ENCODE results near the gene GSX2.

The GSX2 gene

DNA sequence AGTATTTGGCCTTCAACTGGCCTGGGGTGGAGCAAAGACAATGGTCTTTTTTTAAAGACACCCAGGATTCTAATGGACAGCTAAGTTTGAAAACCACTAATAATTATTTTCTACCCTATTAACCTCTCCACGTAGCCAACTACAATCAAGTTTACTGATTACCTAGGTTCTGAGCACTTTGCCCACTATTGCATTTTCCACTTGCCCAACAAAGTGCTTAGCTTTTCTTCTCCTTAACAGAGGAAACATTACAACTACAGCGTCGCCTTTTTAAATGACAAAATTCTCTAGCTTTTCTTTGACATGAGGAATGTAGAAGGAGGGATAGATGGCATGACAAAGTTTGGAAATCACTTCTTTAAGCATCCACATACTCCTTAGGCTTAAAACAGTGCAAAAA is 37.6 kb upstream of the GSX2 start:
- FAIRE-seq (no peak), DNase-seq (ENCODE audit: insufficient read length, low spot score) (no peak)
- TF ChIP-seq SPI1 (IDR thresholded peaks at IDR 0.05; ENCODE audit: low read depth, low read length): no peak
- no peak for TF ChIP-seq POLR2A (IDR thresholded peaks at IDR 0.05; ENCODE audit: low read depth, low read length)
- no peak for TF ChIP-seq PAX5 (IDR thresholded peaks at IDR 0.05; ENCODE audit: insufficient read depth, low read length, severe bottlenecking)
- TF ChIP-seq POU2F2 (IDR thresholded peaks at IDR 0.05; ENCODE audit: low read depth, low read length): no peak
- TF ChIP-seq TAF1 (IDR thresholded peaks at IDR 0.05; ENCODE audit: low read depth, low read length): no peak

GRCh38 chr4:54063229-54063628 is 36.7 kb upstream of the GSX2 start:
- DNase-seq (ENCODE audit: insufficient read length, low spot score): no peak
- FAIRE-seq: no peak

DNA sequence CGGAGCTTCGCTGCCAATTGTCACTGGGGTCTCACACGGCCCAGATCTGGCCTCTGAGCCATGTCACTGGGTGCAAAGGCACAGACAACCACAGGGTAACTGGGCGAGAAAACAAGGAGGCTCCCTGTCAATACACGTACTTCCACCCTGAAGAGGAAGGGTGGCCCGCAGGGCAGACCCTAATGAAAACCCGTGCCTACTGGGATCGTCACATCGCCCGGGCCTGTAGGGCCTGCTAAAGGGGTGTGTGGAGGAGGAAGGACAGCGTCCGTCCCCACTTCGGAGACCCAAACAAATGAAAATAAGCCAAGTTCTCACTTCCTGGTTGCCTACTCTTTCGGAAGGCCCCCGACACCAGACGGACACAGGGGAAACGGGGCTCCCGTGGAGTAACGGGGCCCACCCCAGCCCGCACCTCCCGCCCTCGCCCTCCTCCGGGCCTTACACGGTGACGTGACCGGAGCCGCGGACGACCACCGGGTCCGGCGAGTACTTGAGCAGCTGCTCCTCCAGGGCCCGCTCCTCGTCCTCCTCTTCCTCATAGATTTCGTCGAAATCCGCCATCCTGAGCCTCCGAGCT is 36.1 kb upstream of the GSX2 start:
- TF ChIP-seq POLR2A (IDR thresholded peaks at IDR 0.05; ENCODE audit: low read depth, low read length) (no peak), SPI1 (IDR thresholded peaks at IDR 0.05; ENCODE audit: low read depth, low read length) (no peak), TAF1 (IDR thresholded peaks at IDR 0.05; ENCODE audit: low read depth, low read length) (peak; percentile 50; the same call in 1 of the 2 replicates)

More at GRCh38 chr4:54063229-54063628, 36.7 kb upstream of the GSX2 start:
- no peak for TF ChIP-seq POLR2AphosphoS5 (IDR thresholded peaks at IDR 0.05; ENCODE audit: low read depth, low read length)
- TF ChIP-seq PAX5 (IDR thresholded peaks at IDR 0.05; ENCODE audit: insufficient read depth, low read length, severe bottlenecking): no peak
- no peak for TF ChIP-seq POLR2A (IDR thresholded peaks at IDR 0.05; ENCODE audit: low read depth, low read length)
- no peak for TF ChIP-seq POU2F2 (IDR thresholded peaks at IDR 0.05; ENCODE audit: low read depth, low read length)
- no peak for TF ChIP-seq SPI1 (IDR thresholded peaks at IDR 0.05; ENCODE audit: low read depth, low read length)
- no peak for TF ChIP-seq TAF1 (IDR thresholded peaks at IDR 0.05; ENCODE audit: low read depth, low read length)

GRCh38 chr4:54064317-54065111 is 35.4 kb upstream of the GSX2 start, which contains the start of gene CHIC2:
CHIC2 (minus strand) TSS chr4:54064605; CDS start chr4:54064300, 305 bp downstream.
- peak; percentile 98 for FAIRE-seq

More for the DNA sequence above, 36.1 kb upstream of the GSX2 start:
- DNase-seq (ENCODE audit: insufficient read length, low spot score) (peak; percentile 4), FAIRE-seq (no peak)

DNA sequence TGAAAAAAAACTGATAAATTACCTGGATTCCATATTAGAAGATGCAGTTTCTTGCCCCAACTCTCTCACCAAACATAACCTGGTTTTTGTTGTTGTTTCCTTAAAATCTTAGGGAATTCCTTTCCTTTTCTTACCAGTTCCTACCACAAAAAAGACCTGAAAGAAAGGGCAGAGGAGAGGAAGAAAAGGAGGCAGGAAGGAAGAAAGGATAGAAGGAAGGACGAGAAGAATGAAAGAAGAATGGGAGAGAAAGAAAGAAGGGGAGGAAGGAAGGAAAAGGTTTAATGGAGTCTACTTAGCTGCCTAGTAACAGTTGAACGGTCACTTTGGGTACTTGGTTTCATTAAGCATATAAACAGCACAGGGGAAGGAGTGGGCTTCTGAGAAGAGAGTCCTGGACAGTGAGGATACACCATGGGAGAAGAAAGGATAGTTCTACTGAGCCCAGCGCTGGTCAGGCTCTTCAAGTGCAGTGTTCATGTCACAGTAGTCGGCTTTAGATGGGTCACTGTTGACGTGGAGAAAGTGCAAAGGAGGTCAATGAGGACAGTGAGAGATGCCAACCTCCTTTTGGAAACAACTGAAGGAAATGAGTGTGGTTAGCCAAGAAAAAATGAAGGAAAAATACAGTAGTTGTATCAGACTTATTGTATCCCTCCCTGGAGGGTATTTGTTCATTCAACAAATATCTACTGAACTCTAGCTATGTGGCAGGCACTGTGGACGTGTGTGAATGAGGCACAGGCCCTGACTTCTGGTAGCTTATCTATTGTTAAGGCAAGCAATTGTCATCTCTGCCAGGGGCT is 34.5 kb upstream of the GSX2 start:
- FAIRE-seq (no peak), DNase-seq (ENCODE audit: insufficient read length, low spot score) (no peak)
- no peak for TF ChIP-seq PAX5 (IDR thresholded peaks at IDR 0.05; ENCODE audit: insufficient read depth, low read length, severe bottlenecking)
- TF ChIP-seq POLR2A (IDR thresholded peaks at IDR 0.05; ENCODE audit: low read depth, low read length): no peak
- no peak for TF ChIP-seq TAF1 (IDR thresholded peaks at IDR 0.05; ENCODE audit: low read depth, low read length)
- TF ChIP-seq POU2F2 (IDR thresholded peaks at IDR 0.05; ENCODE audit: low read depth, low read length): no peak
- no peak for TF ChIP-seq SPI1 (IDR thresholded peaks at IDR 0.05; ENCODE audit: low read depth, low read length)
- TF ChIP-seq POLR2AphosphoS5 (IDR thresholded peaks at IDR 0.05; ENCODE audit: low read depth, low read length): no peak

More at GRCh38 chr4:54064317-54065111, 35.4 kb upstream of the GSX2 start, which contains the start of gene CHIC2:
- no peak for TF ChIP-seq PAX5 (IDR thresholded peaks at IDR 0.05; ENCODE audit: insufficient read depth, low read length, severe bottlenecking)
- TF ChIP-seq POLR2A (IDR thresholded peaks at IDR 0.05; ENCODE audit: low read depth, low read length): peak; percentile 76
- TF ChIP-seq POU2F2 (IDR thresholded peaks at IDR 0.05; ENCODE audit: low read depth, low read length): 0 out of 2 replicates have a peak, but pooled peaks have one; percentile 50
- peak; percentile 77 for TF ChIP-seq TAF1 (IDR thresholded peaks at IDR 0.05; ENCODE audit: low read depth, low read length)
- peak; percentile 66 for TF ChIP-seq POLR2AphosphoS5 (IDR thresholded peaks at IDR 0.05; ENCODE audit: low read depth, low read length)
- TF ChIP-seq SPI1 (IDR thresholded peaks at IDR 0.05; ENCODE audit: low read depth, low read length): no peak
- peak; percentile 86 for DNase-seq (ENCODE audit: insufficient read length, low spot score)

- no peak for DNase-seq (ENCODE audit: insufficient read length, low spot score)
- no peak for FAIRE-seq
- TF ChIP-seq POU2F2 (IDR thresholded peaks at IDR 0.05; ENCODE audit: low read depth, low read length): no peak
- no peak for TF ChIP-seq POLR2AphosphoS5 (IDR thresholded peaks at IDR 0.05; ENCODE audit: low read depth, low read length)
These were observed 33.9 kb upstream of the GSX2 start for GRCh38 chr4:54066088-54066415.

DNA sequence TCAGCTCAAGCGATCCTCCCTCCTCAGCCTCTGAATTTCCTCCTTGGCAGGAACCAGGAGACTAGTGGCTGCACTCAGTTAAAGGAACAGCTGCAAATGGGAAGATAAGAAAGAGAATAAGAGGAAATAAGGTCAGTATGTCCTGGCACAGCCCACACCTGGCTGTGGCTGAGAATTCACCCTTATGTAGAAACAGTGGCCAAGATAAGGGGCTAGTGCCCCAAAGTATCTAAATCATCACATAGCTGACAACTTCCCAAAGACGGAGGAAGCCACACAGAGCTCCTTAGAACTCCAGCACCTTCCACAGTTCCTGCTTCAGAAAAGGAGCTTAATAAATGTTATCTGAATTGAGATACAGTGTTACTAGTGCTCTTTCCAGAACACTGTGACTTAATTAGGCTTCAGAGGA is 33.2 kb upstream of the GSX2 start:
- DNase-seq (ENCODE audit: insufficient read length, low spot score) (no peak), FAIRE-seq (no peak)
- TF ChIP-seq TAF1 (IDR thresholded peaks at IDR 0.05; ENCODE audit: low read depth, low read length) (no peak), POU2F2 (IDR thresholded peaks at IDR 0.05; ENCODE audit: low read depth, low read length) (no peak), PAX5 (IDR thresholded peaks at IDR 0.05; ENCODE audit: insufficient read depth, low read length, severe bottlenecking) (no peak), POLR2A (IDR thresholded peaks at IDR 0.05; ENCODE audit: low read depth, low read length) (no peak), SPI1 (IDR thresholded peaks at IDR 0.05; ENCODE audit: low read depth, low read length) (no peak), POLR2AphosphoS5 (IDR thresholded peaks at IDR 0.05; ENCODE audit: low read depth, low read length) (no peak)

GRCh38 chr4:54067166-54067565 is 32.8 kb upstream of the GSX2 start:
- TF ChIP-seq POLR2AphosphoS5 (IDR thresholded peaks at IDR 0.05; ENCODE audit: low read depth, low read length) (no peak), PAX5 (IDR thresholded peaks at IDR 0.05; ENCODE audit: insufficient read depth, low read length, severe bottlenecking) (no peak), POLR2A (IDR thresholded peaks at IDR 0.05; ENCODE audit: low read depth, low read length) (no peak), TAF1 (IDR thresholded peaks at IDR 0.05; ENCODE audit: low read depth, low read length) (no peak), POU2F2 (IDR thresholded peaks at IDR 0.05; ENCODE audit: low read depth, low read length) (no peak), SPI1 (IDR thresholded peaks at IDR 0.05; ENCODE audit: low read depth, low read length) (no peak)
- FAIRE-seq (no peak), DNase-seq (ENCODE audit: insufficient read length, low spot score) (no peak)

- TF ChIP-seq PAX5 (IDR thresholded peaks at IDR 0.05; ENCODE audit: insufficient read depth, low read length, severe bottlenecking) (no peak), TAF1 (IDR thresholded peaks at IDR 0.05; ENCODE audit: low read depth, low read length) (no peak), SPI1 (IDR thresholded peaks at IDR 0.05; ENCODE audit: low read depth, low read length) (no peak), POLR2A (IDR thresholded peaks at IDR 0.05; ENCODE audit: low read depth, low read length) (no peak), POU2F2 (IDR thresholded peaks at IDR 0.05; ENCODE audit: low read depth, low read length) (no peak), POLR2AphosphoS5 (IDR thresholded peaks at IDR 0.05; ENCODE audit: low read depth, low read length) (no peak)
- FAIRE-seq (no peak), DNase-seq (ENCODE audit: insufficient read length, low spot score) (no peak)
These were observed 26.6 kb upstream of the GSX2 start for GRCh38 chr4:54073271-54073880.
